ENCODE measurements around the gene DCAF6. TPM values are rescaled to one million over a fixed set of nuclear protein-coding genes. Genes with fewer than 3 reads are reported as not detected.

Gene DCAF6
- total RNA-seq, 2 donors from 2014 or later, result 30.7 to 42.8 TPM

DNA sequence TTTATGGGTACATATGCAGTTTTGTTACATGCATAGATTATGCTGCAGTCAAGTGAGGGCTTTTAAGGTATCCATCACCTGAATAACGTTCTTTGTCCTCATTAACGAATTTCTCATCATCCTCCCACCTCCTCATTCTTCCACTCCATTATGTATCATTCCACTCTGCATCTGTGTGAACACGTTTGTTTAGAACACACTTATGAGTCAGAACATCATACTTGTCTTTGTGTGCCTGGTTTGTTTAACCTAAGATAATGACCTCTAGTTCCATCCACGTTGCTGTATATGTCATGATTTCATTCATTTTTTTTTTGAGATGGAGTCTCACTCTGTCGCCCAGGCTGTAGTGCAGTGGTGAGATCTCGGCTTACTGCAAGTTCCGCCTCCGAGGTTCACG, 7.1 kb downstream of the DCAF6 start:
- Histone ChIP-seq H3K27me3 (no peaks in the 10 kb centered on the region), H3K9me3 (no peaks in the 10 kb centered on the region), H3K4me1 (peaks cover 22% of the 10 kb centered on the region), H3K27ac (no peak overlapping the region), H3K4me3 (no peak overlapping the region), H3K36me3 (replicated peaks in 1 of 2; ENCODE audit: insufficient read depth in 1 of 2, low read depth in 2 of 2) (peaks cover 0 to 2% of the 10 kb centered on the region in 2 donors)
- no peak for DNase-seq
- TF ChIP-seq POLR2A (IDR thresholded peaks at IDR 0.05), result no peak
- TF ChIP-seq, protein P1, sequence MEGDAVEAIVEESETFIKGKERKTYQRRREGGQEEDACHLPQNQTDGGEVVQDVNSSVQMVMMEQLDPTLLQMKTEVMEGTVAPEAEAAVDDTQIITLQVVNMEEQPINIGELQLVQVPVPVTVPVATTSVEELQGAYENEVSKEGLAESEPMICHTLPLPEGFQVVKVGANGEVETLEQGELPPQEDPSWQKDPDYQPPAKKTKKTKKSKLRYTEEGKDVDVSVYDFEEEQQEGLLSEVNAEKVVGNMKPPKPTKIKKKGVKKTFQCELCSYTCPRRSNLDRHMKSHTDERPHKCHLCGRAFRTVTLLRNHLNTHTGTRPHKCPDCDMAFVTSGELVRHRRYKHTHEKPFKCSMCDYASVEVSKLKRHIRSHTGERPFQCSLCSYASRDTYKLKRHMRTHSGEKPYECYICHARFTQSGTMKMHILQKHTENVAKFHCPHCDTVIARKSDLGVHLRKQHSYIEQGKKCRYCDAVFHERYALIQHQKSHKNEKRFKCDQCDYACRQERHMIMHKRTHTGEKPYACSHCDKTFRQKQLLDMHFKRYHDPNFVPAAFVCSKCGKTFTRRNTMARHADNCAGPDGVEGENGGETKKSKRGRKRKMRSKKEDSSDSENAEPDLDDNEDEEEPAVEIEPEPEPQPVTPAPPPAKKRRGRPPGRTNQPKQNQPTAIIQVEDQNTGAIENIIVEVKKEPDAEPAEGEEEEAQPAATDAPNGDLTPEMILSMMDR (IDR thresholded peaks at IDR 0.05), result no peak
- no peak for ATAC-seq
- intact Hi-C loops (cut with DNase I), result no loop called here
- WGBS, 2 donors, result 83 to 89% methylated on average over 9 of the region's 9 CpGs

DNA sequence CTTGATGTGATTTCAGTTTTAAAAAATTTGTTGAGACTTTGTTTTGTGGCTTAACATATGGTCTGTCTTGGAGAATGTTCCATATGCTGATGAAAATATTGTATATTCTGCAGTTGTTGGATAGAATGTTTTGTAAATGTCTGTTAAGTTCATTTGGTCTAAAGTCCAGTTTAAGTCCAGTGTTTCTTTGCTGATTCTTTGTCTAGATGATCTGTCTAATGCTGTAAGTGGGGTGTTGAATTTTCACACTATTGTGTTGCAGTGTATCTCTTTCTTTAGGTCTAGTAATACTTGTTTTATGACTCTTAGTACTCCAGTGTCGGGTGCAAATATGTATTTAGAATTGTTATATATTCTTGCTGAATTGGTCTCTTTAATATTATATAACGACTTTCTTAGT, 11.2 kb downstream of the DCAF6 start:
- DNase-seq (no peak), ATAC-seq (no peak)
- 88% methylated on average over 2 of the region's 2 CpGs for WGBS, 2 donors
- H3K36me3 ChIP-seq (replicated peaks in 1 of 2; ENCODE audit: insufficient read depth in 1 of 2, low read depth in 2 of 2), result peaks cover 0 to 2% of the 10 kb centered on the region in 2 donors
- H3K27me3 ChIP-seq, result no peaks in the 10 kb centered on the region
- no peak overlapping the region for H3K27ac ChIP-seq
- intact Hi-C loops (cut with DNase I), result no loop called here
- H3K9me3 ChIP-seq, result no peaks in the 10 kb centered on the region
- peaks cover 20% of the 10 kb centered on the region for H3K4me1 ChIP-seq
- no peak overlapping the region for H3K4me3 ChIP-seq
- TF ChIP-seq POLR2A (IDR thresholded peaks at IDR 0.05), result no peak

DNA sequence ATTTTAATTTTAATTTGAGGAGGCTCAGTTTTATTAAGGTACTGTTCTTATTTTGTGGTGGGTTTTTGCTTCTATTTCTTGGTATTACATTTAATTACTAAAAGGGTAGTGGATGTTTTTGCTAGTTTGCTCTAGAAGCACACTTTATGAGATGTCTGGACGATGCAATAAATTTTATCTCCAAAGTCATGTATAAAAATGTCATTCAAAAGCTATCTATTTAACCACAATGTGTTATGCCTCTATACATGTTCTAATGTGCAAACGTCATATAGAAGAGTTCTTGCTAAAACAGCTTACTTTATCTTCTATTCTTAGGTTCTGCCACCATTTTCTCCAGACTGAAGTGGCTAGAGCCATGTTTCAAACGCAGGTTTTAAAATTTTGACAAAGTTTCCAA, 13.3 kb downstream of the DCAF6 start:
- ATAC-seq, result no peak
- Histone ChIP-seq H3K27ac (no peak overlapping the region), H3K27me3 (no peaks in the 10 kb centered on the region), H3K36me3 (replicated peaks in 1 of 2; ENCODE audit: insufficient read depth in 1 of 2, low read depth in 2 of 2) (no peaks in the 10 kb centered on the region), H3K4me1 (peaks cover 20% of the 10 kb centered on the region), H3K4me3 (no peak overlapping the region), H3K9me3 (no peaks in the 10 kb centered on the region)
- WGBS, 2 donors, result 82 to 92% methylated on average over 3 of the region's 3 CpGs
- TF ChIP-seq POLR2A (IDR thresholded peaks at IDR 0.05), result no peak
- TF ChIP-seq, protein P1 (IDR thresholded peaks at IDR 0.05), result no peak
- intact Hi-C loops (cut with DNase I), result no loop called here
- DNase-seq, result no peak

DNA sequence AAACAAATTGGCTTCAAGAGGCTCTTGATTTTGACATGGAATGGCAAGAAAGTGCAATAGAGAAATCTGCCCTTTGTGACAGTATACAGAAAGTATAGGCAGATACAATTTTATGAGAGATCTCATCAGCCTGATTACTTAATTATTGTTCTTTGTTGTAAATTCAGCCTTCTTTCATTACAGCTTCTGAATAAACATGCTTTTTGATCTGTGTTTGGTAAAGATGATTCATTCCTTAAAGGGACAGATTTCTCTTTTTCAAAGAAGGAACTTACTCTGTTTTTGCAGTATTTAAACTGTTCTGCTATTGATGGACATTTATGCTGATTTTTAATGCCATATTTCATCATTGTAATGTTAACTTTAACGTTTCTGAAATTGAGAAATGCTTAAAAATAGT, 14.1 kb downstream of the DCAF6 start:
- no peak for ATAC-seq
- peak overlapping the region in 1 of 4 donors; percentile 8 for H3K27ac ChIP-seq
- H3K36me3 ChIP-seq (replicated peaks in 1 of 2; ENCODE audit: insufficient read depth in 1 of 2, low read depth in 2 of 2), result peaks cover 0 to 2% of the 10 kb centered on the region in 2 donors
- H3K27me3 ChIP-seq, result no peaks in the 10 kb centered on the region
- H3K4me3 ChIP-seq, result no peak overlapping the region
- DNase-seq, result no peak
- 35 to 37% methylated on average over 1 of the region's 1 CpG for WGBS, 2 donors
- no peaks in the 10 kb centered on the region for H3K9me3 ChIP-seq
- intact Hi-C loops (cut with DNase I), result no loop called here
- peaks cover 20% of the 10 kb centered on the region for H3K4me1 ChIP-seq
- TF ChIP-seq, protein P1 (IDR thresholded peaks at IDR 0.05), result no peak
- no peak for TF ChIP-seq POLR2A (IDR thresholded peaks at IDR 0.05)

DNA sequence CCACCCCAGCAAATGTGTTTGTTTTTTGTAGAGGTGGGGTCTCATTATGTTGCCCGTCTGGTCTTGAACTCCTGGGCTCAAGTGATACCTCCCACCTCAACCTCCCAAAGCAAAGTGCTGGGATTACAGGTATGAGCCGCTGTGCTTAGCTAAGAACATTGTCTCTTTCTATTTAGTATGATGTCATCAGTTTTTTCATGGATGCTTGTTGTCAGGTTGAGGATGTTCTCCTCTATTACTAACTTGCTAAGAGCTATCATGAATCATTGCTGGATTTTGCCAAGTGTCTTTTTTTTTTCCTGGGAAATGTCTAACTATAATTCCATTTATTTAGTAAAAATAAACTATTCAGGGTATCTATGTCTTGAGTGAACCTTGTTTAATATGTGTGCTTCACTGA, 19.4 kb downstream of the DCAF6 start:
- Histone ChIP-seq H3K27ac (no peak overlapping the region), H3K36me3 (replicated peaks in 1 of 2; ENCODE audit: insufficient read depth in 1 of 2, low read depth in 2 of 2) (peaks cover 0 to 2% of the 10 kb centered on the region in 2 donors), H3K4me3 (no peak overlapping the region), H3K27me3 (no peaks in the 10 kb centered on the region), H3K4me1 (peaks cover 3% of the 10 kb centered on the region), H3K9me3 (no peaks in the 10 kb centered on the region)
- ATAC-seq, result no peak
- 86 to 100% methylated on average over 2 of the region's 2 CpGs for WGBS, 2 donors
- DNase-seq, result no peak
- intact Hi-C loops (cut with DNase I), result no loop called here
- no peak for TF ChIP-seq POLR2A (IDR thresholded peaks at IDR 0.05)
- TF ChIP-seq, protein P1 (IDR thresholded peaks at IDR 0.05), result no peak
